ENCODE measurements around the gene OSTF1. TPM values are rescaled to one million over a fixed set of nuclear protein-coding genes. Genes with fewer than 3 reads are reported as not detected.

Gene OSTF1
- total and polyA plus RNA-seq, 7 donors, result 11.0 to 105 (median 20.7) TPM

- H3K9me3 ChIP-seq, result no peaks in the 10 kb centered on the region
- H3K36me3 ChIP-seq, result no peaks in the 10 kb centered on the region
- TF ChIP-seq POLR2A (IDR thresholded peaks at IDR 0.05) (no peak), CTCF (IDR thresholded peaks at IDR 0.05) (no peak), POLR2AphosphoS5 (IDR thresholded peaks at IDR 0.05) (no peak), EP300 (IDR thresholded peaks at IDR 0.05) (no peak)
- H3K4me3 ChIP-seq, result no peak overlapping the region
- H3K4me1 ChIP-seq, result peaks cover 0 to 5% (median 0%) of the 10 kb centered on the region in 4 donors
- H3K27ac ChIP-seq, result no peak overlapping the region
- intact Hi-C loops (cut with DNase I), result no loop called here
- DNase-seq, result no peak
- H3K27me3 ChIP-seq, result no peaks in the 10 kb centered on the region
- 19 to 64% methylated on average over 5 of the region's 5 CpGs for WGBS, 2 donors
Observed at GRCh38 chr9:75111019-75111622, 22.8 kb downstream of the OSTF1 start.

- no peak for DNase-seq
- H3K27me3 ChIP-seq, result no peaks in the 10 kb centered on the region
- no peak overlapping the region for H3K27ac ChIP-seq
- WGBS, 2 donors, result 81 to 85% methylated on average over 4 of the region's 4 CpGs
- H3K4me1 ChIP-seq, result peaks cover 0 to 5% (median 0%) of the 10 kb centered on the region in 4 donors
- no peak overlapping the region for H3K4me3 ChIP-seq
- no peaks in the 10 kb centered on the region for H3K9me3 ChIP-seq
- intact Hi-C loops (cut with DNase I), result no loop called here
- TF ChIP-seq EP300 (IDR thresholded peaks at IDR 0.05), result no peak
- no peak for TF ChIP-seq CTCF (IDR thresholded peaks at IDR 0.05)
- no peak for TF ChIP-seq POLR2A (IDR thresholded peaks at IDR 0.05)
- no peak for TF ChIP-seq POLR2AphosphoS5 (IDR thresholded peaks at IDR 0.05)
- no peaks in the 10 kb centered on the region for H3K36me3 ChIP-seq
Observed at GRCh38 chr9:75112789-75113188, 24.5 kb downstream of the OSTF1 start.

GRCh38 chr9:75116306-75116705, 28.0 kb downstream of the OSTF1 start:
- 77 to 83% methylated on average over 4 of the region's 4 CpGs for WGBS, 2 donors
- Histone ChIP-seq H3K4me1 (no peaks in the 10 kb centered on the region), H3K9me3 (no peaks in the 10 kb centered on the region), H3K36me3 (peaks cover 0 to 11% (median 0%) of the 10 kb centered on the region in 4 donors), H3K4me3 (no peak overlapping the region), H3K27ac (no peak overlapping the region), H3K27me3 (no peaks in the 10 kb centered on the region)
- TF ChIP-seq POLR2AphosphoS5 (IDR thresholded peaks at IDR 0.05), result no peak
- no peak for TF ChIP-seq CTCF (IDR thresholded peaks at IDR 0.05)
- no peak for TF ChIP-seq POLR2A (IDR thresholded peaks at IDR 0.05)
- no peak for TF ChIP-seq EP300 (IDR thresholded peaks at IDR 0.05)
- no peak for DNase-seq
- intact Hi-C loops (cut with DNase I), result no loop called here

- intact Hi-C loops (cut with DNase I), result no loop called here
- H3K36me3 ChIP-seq, result peaks cover 0 to 11% (median 0%) of the 10 kb centered on the region in 4 donors
- no peaks in the 10 kb centered on the region for H3K9me3 ChIP-seq
- H3K27ac ChIP-seq, result no peak overlapping the region
- no peaks in the 10 kb centered on the region for H3K4me1 ChIP-seq
- no peak overlapping the region for H3K4me3 ChIP-seq
- WGBS, 2 donors, result 85 to 90% methylated on average over 1 of the region's 1 CpG
- TF ChIP-seq CTCF (IDR thresholded peaks at IDR 0.05) (no peak), POLR2A (IDR thresholded peaks at IDR 0.05) (no peak)
- DNase-seq, result no peak
- H3K27me3 ChIP-seq, result no peaks in the 10 kb centered on the region
Observed at GRCh38 chr9:75117564-75117963, 29.2 kb downstream of the OSTF1 start.

- Histone ChIP-seq H3K4me3 (no peak overlapping the region), H3K4me1 (no peaks in the 10 kb centered on the region), H3K36me3 (peaks cover 0 to 11% (median 0%) of the 10 kb centered on the region in 4 donors), H3K9me3 (no peaks in the 10 kb centered on the region), H3K27ac (no peak overlapping the region), H3K27me3 (no peaks in the 10 kb centered on the region)
- intact Hi-C loops (cut with DNase I), result no loop called here
- TF ChIP-seq POLR2AphosphoS5 (IDR thresholded peaks at IDR 0.05), result no peak
- no peak for TF ChIP-seq EP300 (IDR thresholded peaks at IDR 0.05)
- no peak for TF ChIP-seq CTCF (IDR thresholded peaks at IDR 0.05)
- TF ChIP-seq POLR2A (IDR thresholded peaks at IDR 0.05), result no peak
- WGBS, 2 donors, result 89 to 90% methylated on average over 4 of the region's 4 CpGs
- DNase-seq, result no peak
Observed at GRCh38 chr9:75120686-75121085, 32.4 kb downstream of the OSTF1 start.

Data from sigmoid colon (tissue), 7 donors.